GM12878 (cell line): ENCODE data around the gene ATP10A.

Experiments used
- EP300 ChIP-seq, 2 experiments: fragments of 150-350 bp in 1 of 2; IDR thresholded peaks; 2 replicates each; pipeline ENCODE4 v1.6.1; 2011 to 2012; ENCODE audit warnings: low read depth in 2 of 2, low read length in 2 of 2, borderline replicate concordance in 1 of 2, improper control_type of control experiment in 1 of 2, inconsistent platforms in 1 of 2; ENCODE audit not compliant: control insufficient read depth in 1 of 2
- HDGF ChIP-seq: fragments of 450-650 bp; IDR thresholded peaks from 2 replicates; pipeline ENCODE4 v1.6.1; 2016; ENCODE audit warnings: antibody characterized with exemption
- POU2F2 ChIP-seq: IDR thresholded peaks from 3 replicates; pipeline ENCODE4 v1.6.1; 2011; ENCODE audit warnings: low read depth, mild to moderate bottlenecking, low read length, borderline replicate concordance
- YY1 ChIP-seq: IDR thresholded peaks from 2 replicates; pipeline ENCODE4 v1.6.1; 2011; ENCODE audit warnings: low read depth, mild to moderate bottlenecking, low read length

DNA sequence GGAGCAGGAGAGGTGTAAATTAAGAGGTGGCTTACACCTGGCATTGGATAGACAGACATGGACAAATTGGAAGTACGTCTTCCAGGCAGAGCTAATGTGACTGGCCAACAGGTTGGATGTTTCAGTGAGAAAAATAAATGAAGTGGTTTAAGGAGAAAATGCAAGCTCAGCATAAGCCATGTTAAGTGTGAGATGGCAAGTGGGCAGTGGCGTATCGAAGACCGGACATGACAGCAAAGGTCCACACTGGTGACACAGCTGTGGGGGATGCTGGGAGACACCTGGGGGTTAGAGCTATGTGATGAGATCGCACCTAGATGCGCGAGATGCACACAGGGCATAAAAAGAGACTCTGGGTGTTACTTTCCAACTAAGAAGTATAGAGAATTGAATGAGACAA lies 3.7 kb upstream of the ATP10A start:
- TF ChIP-seq EP300 (IDR thresholded peaks at IDR 0.05; ENCODE audit: borderline replicate concordance in 1 of 2, control insufficient read depth in 1 of 2, low read depth in 2 of 2, low read length in 2 of 2): no peak
- no peak for TF ChIP-seq HDGF
- no peak for TF ChIP-seq YY1
- no peak for TF ChIP-seq POU2F2
